Epithelial cell of prostate (primary cell): ENCODE results near the gene FAM13B.
A peak's percentile ranks its signal among the peaks of the same experiment; 100 is the strongest.
"Not testable (repeated sequence)": the region's sequence is repeated elsewhere in the genome, so short reads cannot be mapped to it uniquely, and the experiment has no call there.

Experiments used
- DNase-seq: peaks from one replicate; pipeline ENCODE4 v3.0.0-alpha.2; 2011; ENCODE audit warnings: low read depth, low spot score
- H3K27ac ChIP-seq: fragments of 450-650 bp; 2 replicates; pipeline ENCODE4 v1.5.1; 2017; ENCODE audit warnings: mild to moderate bottlenecking

The FAM13B gene

DNA sequence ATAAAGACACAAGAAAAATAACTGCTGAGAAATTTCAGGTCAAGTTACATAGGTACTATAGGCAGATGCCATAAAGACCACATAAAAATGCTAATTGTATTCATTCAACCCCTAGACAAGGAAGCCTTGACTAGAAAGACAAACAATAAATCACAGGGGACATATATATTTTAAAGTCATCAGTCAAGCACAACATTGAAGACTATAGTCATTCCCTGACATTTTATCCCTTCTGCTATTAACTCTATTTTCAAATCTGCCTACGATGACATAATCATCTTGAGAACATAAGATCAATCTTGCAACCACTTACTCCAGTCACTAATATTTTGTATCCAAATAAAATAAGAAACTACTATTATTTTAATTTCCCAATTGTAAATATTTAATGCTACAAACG, 38.3 kb downstream of the FAM13B start:
- DNase-seq = no peak
- no peak overlapping the region for H3K27ac ChIP-seq

DNA sequence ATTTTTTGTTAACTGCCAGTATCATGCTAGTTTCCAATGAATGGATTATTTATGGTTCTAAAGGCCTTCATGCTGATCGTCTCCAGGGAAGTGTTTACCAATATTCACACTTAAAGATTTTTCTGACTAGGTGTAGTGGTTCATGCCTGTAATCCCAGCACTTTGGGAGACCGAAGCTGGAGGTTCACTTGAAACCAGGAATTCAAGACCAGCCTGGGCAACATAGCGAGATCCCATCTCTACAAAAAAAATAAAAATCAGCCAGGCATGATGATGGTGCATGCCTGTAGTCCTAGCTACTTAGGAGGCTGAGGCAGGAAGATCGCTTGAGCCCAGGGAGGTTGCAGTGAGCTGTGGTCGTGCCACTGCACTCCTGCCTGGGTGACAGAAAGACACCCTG, 43.5 kb downstream of the FAM13B start:
- H3K27ac ChIP-seq = no peak overlapping the region
- no peak for DNase-seq

DNA sequence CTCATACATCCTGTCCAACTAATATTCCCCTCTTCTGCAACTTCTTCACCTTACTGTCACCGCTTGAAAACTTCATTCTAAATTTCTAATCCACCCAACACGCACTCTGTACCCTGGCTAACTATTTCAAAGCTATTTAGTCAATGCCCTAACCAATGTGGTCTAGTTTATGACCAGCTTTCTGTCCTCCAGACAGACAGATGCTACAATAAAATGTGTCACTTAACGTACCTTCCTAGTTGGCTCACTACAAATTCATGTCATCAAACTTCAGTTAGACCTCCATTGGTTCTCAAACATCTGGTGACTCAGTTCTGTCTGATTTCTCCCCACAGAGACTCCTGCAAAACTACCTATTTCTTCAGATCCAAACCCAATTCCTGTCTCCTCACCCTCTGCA, 57.7 kb downstream of the FAM13B start:
- H3K27ac ChIP-seq = no peak overlapping the region
- DNase-seq = no peak

DNA sequence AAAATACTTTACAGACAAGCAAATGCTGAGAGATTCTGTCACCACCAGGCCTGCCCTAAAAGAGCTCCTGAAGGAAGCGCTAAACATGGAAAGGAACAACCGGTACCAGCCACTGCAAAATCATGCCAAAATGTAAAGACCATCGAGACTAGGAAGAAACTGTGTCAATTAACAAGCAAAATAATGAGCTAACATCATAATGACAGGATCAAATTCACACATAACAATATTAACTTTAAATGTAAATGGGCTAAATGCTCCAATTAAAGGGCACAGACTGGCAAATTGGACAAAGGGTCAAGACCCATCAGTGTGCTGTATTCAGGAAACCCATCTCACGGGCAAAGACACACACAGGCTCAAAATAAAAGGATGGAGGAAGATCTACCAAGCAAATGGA, 62.5 kb downstream of the FAM13B start:
- DNase-seq = not testable (repeated sequence)

DNA sequence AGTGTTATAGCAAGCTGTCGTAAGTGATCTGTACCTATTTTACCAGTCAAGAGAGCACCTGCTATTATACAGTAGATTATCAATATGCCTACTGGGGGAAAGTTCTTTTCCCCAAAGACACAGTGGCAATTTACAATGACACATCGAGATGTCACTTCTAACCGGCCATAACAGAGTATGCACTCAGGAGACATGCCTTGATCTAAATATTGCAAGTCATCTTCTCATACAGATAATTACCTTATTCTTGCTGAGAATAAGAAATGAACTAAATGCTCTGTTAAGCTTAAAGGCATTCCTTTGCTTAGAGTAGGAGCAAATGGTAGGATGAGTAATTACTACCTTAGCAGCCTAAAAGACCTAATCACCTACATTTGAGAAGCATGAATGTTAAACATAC, 72.1 kb downstream of the FAM13B start:
- H3K27ac ChIP-seq = no peak overlapping the region
- no peak for DNase-seq

More for the DNA sequence above, 62.5 kb downstream of the FAM13B start:
- H3K27ac ChIP-seq = not testable (repeated sequence)

DNA sequence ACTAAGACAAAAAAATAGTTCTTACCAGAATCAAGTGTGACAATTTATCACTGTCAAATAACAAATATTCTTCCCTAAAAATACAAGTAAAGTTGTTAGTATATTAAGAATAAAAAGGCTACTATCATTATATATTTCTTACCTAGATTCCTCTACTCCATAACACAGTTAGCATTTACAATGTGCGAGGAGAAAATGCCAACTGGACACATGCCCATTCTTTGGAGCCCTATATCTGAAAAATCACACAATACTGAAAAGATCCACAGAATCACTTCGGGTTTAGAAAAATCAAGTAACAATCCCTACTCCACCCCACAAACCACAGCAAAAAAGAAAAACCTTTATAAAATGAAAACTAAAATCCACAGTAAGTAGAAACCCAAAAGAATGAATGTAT, 72.7 kb downstream of the FAM13B start:
- no peak for DNase-seq
- H3K27ac ChIP-seq = no peak overlapping the region

DNA sequence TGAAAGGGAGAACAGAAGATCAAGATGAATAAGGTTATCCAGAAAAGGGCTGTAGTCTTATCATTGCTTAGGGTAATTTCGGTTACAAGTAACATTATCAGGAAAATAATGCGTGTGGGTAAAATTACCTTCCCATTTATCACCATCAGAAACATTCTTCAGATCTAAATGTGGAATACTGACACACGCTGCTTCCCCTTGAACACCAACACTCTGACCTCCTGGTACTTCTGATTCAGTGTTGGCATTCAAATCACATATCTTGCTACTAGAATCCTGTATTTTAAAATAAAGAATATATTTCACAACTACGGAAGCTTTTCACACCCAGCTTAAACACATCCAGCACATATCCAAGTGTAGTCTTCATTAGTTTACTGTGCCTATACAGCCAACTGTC, 73.4 kb downstream of the FAM13B start:
- DNase-seq = no peak
- H3K27ac ChIP-seq = no peak overlapping the region

DNA sequence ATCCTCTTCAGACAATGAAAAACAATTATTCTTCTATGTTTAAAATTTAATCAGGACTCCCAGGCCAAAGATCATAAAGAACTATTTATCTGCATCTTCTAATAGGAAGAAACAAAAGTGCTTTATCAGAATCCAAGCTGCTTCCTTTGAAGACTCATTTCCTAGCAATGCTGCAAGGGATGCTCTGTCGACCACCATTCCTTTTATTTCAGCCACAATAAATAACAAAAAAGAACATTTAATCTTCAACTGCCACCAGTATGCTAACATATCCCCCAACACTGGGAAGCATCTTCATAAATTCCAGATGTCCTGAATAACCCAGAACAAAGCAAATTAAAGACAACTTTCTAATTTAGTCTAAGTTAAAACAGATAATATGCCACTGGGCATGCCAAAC, 74.9 kb downstream of the FAM13B start:
- no peak for DNase-seq
- no peak overlapping the region for H3K27ac ChIP-seq

DNA sequence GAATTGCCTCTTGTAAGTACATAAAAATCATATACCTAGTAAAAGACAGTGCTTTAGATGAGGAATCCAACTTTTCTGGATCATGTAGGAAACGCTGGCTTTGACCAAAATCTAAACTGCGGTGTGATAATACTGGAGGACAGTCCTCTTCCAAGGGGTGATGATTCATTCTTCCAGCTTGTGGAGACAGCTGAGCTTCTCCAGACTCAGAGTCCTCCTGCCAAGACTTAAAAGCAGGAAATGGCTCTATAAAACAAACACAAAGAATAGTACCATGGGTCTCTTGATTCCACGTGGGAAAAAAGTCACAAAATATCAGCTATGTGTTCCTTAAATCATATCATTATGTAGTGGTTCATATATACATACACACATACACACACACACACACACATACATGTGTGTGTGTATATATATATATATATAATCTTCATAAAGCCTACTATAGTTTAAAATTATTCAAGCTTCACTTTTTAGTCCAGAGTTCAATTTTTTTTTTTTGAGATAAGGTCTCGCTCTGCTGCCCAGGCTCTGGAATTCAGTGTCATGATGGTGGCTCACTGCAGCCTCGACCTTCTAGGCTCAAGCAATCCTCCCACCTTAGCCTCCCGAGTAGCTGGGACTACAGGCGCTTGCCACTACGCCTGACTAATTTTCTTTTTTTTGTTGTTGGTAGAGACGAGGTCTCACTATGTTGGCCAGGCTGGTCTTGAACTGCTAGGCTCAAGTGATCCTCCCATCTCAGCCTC, 78.6 kb downstream of the FAM13B start:
- no peak overlapping the region for H3K27ac ChIP-seq
- peak; percentile 16 for DNase-seq

DNA sequence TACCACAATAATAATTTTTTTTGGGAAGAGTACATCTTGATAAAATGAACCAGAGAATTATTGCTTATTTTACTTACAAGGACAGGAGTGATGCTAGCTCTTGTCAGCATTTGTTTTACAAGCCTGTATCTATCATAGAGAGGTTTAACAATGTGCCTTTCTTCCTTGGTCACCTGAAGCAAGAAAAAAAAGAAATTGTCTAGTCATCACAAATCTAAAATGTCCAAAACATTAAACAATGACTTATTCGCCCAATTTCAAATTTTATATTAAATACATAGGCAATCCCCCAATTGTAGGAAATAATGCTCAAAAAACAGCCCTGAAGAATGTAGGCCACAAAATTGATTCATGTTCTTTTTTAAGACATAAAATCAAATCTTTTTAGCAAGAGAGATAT, 87.1 kb downstream of the FAM13B start:
- no peak overlapping the region for H3K27ac ChIP-seq
- DNase-seq = no peak

DNA sequence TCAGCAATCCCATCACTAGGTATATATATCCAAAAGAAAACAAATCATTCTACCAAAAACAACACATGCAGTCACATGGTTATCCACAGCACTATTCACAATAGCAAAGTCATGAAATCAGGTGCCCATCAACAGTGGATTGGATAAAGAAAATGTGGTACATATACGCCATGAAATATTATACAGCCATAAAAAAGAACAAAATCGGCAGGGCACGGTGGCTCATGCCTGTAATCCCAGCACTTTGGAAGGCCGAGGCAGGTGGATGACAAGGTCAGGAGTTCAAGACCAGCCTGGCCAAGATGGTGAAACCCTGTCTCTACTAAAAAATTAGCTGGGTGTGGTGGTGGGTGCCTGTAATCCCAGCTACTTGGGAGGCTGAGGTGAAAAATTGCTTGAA, 88.6 kb downstream of the FAM13B start:
- not testable (repeated sequence) for H3K27ac ChIP-seq, DNase-seq

DNA sequence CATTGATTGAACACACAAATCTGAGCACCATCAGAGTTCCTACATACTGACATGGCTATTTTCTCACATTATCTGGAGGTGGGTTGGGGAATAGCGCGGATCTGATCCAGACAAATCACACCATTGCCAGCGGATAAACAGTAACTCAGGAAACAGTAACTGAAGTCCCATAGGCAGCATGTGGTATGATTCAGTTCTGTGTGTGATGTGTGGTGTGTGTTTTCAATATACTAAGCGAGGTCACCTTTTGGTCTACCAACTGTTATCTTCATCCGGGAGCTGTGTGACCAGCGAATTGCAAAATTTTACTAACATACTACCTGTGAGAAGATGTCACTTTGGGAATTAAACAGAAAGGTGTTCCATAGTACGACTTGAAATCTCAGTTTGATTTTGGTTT, 93.5 kb downstream of the FAM13B start:
- no peak overlapping the region for H3K27ac ChIP-seq
- DNase-seq = no peak

DNA sequence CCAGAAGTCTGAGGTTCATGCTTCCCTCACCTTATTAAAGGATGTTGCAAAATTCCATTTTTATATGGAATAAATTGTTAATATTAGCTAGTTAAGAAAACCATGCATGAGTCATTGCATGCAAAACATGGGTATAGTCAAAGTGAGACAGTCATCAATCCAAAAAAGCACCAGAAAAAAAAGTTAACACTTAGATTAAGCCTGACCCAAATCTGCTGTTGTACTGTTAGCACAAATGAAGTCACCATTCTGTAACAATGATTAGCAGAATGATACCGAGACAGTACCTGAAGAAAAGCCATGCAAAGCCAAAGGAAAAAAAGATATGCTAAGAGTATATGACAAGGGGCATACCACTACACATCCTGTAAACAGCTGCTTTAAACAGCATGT, 94.1 kb downstream of the FAM13B start:
- H3K27ac ChIP-seq = no peak overlapping the region
- DNase-seq = no peak

DNA sequence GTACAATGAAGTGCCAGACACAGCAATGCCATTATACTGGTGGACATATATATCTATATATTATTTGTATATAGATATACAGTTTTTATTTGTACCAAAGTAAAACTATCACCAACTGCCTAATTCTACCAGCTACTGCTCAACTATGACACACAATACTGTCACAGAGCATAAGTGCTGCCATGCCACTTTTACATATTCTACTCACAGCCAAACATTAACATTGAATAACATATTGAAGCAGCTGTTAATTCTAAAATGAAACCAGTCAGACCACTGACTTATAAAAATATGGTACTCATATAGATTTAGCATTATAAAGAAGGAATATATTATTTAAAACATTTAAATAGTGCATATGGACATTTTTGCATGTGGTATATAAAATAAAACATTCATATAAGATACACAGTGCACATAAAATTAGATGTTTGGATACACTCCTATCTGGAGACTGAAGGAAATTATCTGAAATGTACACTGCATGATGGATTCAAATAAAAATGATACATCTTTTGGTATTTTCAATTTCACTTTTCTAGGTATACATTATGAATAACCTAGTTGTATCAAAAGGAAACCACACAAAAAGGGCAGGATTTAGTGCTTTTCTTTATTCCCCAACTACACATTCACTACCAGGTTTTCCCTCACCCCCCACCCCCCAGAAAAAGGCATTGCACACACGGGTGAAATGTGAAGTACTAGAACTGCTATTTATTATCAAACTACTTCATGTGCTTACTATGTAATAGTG, 94.7 kb downstream of the FAM13B start:
- DNase-seq = no peak
- H3K27ac ChIP-seq = no peak overlapping the region

DNA sequence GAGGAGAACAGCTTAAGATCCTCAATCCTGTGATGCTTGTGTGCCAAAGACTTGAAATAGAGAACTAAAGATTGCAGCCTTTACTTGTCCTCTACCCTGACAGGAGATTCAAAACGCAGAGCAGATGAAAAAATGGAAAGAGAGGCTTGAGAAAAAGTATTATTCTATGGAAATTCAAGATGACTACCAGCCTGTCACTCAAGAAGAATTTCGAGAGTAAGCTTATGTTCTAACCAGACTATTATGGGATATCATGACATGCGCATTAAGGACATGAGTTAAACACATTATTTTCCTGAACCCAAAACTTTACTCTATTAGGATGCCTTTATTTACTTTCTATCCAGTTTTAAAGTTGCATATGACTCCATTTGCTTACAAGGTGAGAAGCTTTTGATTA, 97.2 kb downstream of the FAM13B start:
- no peak overlapping the region for H3K27ac ChIP-seq
- DNase-seq = no peak

DNA sequence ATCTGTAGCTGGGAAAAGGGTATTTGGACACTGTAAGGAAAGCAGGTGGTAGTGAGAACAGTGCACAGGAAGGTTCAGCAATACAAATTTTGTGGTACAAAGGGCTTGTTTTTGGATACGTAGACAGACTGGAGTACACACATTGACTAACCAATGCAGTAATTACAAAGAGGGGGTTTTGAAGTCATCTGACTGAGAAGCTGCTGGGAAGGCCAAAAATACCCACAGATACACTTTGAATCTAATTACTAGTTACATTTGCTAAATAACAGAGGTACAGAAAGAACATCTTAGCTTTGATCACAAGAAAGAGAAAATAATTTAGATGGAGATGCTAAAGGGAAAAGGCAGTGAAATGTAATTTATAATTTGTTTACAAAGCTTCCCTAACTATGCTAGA, 97.7 kb downstream of the FAM13B start:
- DNase-seq = no peak
- no peak overlapping the region for H3K27ac ChIP-seq

DNA sequence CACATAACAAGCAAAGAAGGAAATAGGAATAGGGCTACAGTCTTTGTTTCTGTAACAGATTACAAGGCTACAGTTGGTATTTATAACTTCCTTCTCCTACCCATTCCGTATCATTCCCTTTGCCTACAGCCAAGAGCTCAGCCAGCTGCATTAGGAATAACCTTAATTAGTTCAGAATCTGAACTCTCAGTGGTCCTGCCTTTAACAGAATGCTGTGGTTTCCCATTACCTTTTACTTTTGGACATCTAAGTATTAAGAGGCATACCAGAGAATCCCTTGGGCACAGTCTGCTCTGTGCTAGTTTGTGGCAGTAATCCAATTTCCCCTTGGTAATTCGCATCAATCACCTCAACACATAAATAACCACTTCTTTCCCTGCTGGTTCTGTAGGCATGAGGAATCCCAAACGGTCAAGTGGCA, 99.4 kb downstream of the FAM13B start:
- DNase-seq = no peak

DNA sequence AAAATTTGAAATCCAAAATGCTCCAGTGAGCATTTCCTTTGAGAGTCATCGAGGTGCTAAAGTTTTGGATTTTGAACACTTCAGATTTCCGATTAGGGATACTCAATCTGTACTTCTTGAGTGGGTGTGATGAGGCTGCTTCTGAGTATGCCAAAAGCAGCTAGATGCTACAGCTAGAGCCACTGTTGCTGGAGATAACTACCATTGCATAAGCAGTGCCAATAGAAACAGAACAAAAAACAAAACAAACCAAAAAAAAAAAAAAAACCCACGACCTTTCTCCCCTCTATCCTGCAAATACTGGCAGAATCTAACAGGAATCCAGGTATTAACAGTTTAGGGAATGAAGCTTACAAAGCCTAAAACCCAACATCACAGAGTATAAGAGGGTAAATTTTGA, 100.1 kb downstream of the FAM13B start:
- DNase-seq = no peak
- no peak overlapping the region for H3K27ac ChIP-seq

More for the DNA sequence above, 99.4 kb downstream of the FAM13B start:
- no peak overlapping the region for H3K27ac ChIP-seq

DNA sequence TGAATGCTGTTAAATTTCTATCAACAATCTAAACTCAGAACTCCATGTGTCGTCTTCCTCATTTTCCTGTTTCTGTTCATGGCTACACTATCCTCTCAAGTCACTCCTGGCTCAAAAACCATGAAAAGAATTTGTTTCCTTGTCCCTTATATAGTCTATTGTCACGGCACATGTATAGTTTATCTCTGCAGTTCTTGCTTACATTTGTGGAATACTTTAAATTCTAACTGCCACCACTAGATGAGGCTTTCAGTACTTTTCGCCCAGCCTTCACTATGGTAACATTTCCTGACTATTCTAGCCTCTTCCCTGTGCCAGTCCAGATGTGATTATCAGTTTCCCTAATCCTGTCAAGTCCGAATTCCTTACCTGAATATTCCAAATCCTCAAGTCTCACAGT, 109.0 kb downstream of the FAM13B start:
- no peak for DNase-seq
- H3K27ac ChIP-seq = no peak overlapping the region

DNA sequence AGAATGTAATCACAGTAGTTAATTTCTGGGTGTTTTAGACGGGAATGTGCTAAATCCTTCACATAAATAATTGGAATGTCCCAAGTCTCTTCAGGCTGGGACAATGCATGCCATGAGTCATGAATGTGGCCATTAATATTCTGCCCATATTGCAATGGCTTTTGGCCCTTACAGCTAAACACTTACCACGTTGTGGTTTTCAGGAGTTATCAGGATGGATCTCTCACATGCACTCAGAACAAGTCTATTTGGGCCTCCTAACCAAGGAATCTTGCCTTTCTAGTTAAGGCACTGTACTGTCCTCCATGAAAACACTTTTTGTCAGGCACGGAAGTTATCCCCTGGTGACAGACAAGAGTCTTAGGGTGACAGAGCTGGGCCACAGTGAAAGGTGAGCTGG, 110.9 kb downstream of the FAM13B start:
- no peak overlapping the region for H3K27ac ChIP-seq
- peak; percentile 24 for DNase-seq

DNA sequence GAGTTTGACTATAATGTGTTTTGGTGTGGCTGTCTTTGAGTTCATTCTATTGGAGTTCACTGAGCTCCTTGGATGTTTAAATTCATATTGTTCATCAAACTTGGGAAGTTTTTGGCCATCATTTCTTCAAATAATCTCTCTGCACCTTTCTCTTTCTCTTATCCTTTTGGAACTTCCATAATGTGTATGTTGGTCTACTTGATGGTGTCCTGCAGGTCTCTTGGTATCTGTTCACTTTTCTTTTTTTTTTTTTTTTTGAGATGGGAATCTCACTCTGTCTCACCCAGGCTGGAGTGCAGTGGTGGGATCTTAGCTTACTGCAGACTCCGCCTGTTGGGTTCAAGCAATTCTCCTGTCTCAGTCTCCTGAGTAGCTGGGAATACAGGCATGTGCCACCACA, 116.0 kb downstream of the FAM13B start:
- DNase-seq = no peak

DNA sequence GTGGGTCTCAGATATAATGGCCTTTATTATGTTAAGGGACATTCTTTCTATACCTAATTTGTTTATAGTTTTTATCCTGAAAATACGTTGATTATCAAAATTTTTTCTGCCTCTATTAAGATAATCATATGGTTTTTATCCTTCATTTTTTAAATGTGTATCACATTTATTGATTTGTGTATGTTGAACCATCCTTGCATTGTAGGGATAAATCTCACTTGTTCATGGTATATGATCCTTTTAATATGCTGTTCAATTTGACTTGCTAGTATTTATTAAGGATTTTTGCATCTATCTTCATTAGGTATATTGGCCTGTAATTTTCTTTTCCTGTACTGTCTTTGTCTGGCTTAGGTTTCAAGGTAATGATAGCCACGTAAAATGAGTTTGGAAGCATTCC, 118.1 kb downstream of the FAM13B start:
- no peak for DNase-seq
- H3K27ac ChIP-seq = no peak overlapping the region

More for the DNA sequence above, 116.0 kb downstream of the FAM13B start:
- no peak overlapping the region for H3K27ac ChIP-seq
